T-helper 2 cell (primary cell): ENCODE measurements around the gene ZNF385C.
"Not testable (repeated sequence)": the region's sequence is repeated elsewhere in the genome, so short reads cannot be mapped to it uniquely, and the experiment has no call there.

Experiments
- DNase-seq, 5 experiments: peaks; one replicate each; pipeline versions ENCODE4 v3.0.0 to v3.0.0-alpha.2; 2012 to 2022

ZNF385C gene

GRCh38 chr17:42042598-42043319 lies 55.5 kb downstream of the ZNF385C start:
- DNase-seq, result no peak

GRCh38 chr17:42041619-42042018 lies 56.7 kb downstream of the ZNF385C start:
- DNase-seq, result no peak

- no peak for DNase-seq
Measured at GRCh38 chr17:42040818-42041217, 57.5 kb downstream of the ZNF385C start.

- no peak for DNase-seq
Measured at GRCh38 chr17:42039794-42040763, 58.2 kb downstream of the ZNF385C start.

GRCh38 chr17:42038221-42038973 lies 59.9 kb downstream of the ZNF385C start:
- no peak for DNase-seq

- no peak for DNase-seq
Measured at GRCh38 chr17:42034059-42034458, 64.2 kb downstream of the ZNF385C start.

- DNase-seq, result no peak
Measured at GRCh38 chr17:42031584-42031983, 66.7 kb downstream of the ZNF385C start.

- no peak for DNase-seq
Measured at GRCh38 chr17:42028791-42029127, 69.5 kb downstream of the ZNF385C start.

GRCh38 chr17:42027961-42028790 lies 70.1 kb downstream of the ZNF385C start:
- no peak for DNase-seq

GRCh38 chr17:42027590-42027889 lies 70.7 kb downstream of the ZNF385C start:
- DNase-seq, result no peak

GRCh38 chr17:42026857-42027589 lies 71.2 kb downstream of the ZNF385C start:
- no peak for DNase-seq

- DNase-seq, result no peak
Measured at GRCh38 chr17:42025936-42026335, 72.3 kb downstream of the ZNF385C start.

GRCh38 chr17:42025191-42025579 lies 73.1 kb downstream of the ZNF385C start:
- DNase-seq, result no peak

- DNase-seq, result no peak
Measured at GRCh38 chr17:42023524-42024349, 74.5 kb downstream of the ZNF385C start.

- not testable (repeated sequence) for DNase-seq
Measured at GRCh38 chr17:42020845-42021244, 77.4 kb downstream of the ZNF385C start.

- peak; percentile 84 to 94 (median 93) for DNase-seq
Measured at GRCh38 chr17:42019509-42020404, 78.5 kb downstream of the ZNF385C start, which contains the start of gene NKIRAS2. TSS of gene NKIRAS2 (plus strand) at chr17:42020090. CDS start at chr17:42021578, 1,488 bp downstream.

- no peak for DNase-seq
Measured at GRCh38 chr17:42018988-42019387, 79.3 kb downstream of the ZNF385C start.

- no peak for DNase-seq
Measured at GRCh38 chr17:42018339-42018738, 79.9 kb downstream of the ZNF385C start.

- peak in 1 of 5 experiments; percentile 49 for DNase-seq
Measured at GRCh38 chr17:42017866-42018200, 80.4 kb downstream of the ZNF385C start.
